Fibroblast of the aortic adventitia (primary cell): ENCODE data around the gene IGF1. TPM values are rescaled to one million over a fixed set of nuclear protein-coding genes. Genes with fewer than 3 reads are reported as not detected.

Source experiments
- DNase-seq: peaks from one replicate; pipeline ENCODE4 v3.0.0-alpha.2; 2010; ENCODE audit warnings: low read depth
- H3K4me3 ChIP-seq: 2 replicates; pipeline ENCODE4 v1.5.1; 2011; ENCODE audit warnings: low read depth, mild to moderate bottlenecking, control low read depth, low read length, moderate library complexity
- CTCF ChIP-seq: IDR thresholded peaks from 2 replicates; pipeline ENCODE4 v1.5.1; 2011; ENCODE audit warnings: mild to moderate bottlenecking, low read length, control low read depth, inconsistent platforms; ENCODE audit not compliant: insufficient read depth
- total RNA-seq: library from RNA; depleted of rRNA; stranded (reverse); fragments of >200 nt; gene quantifications from 2 replicates; pipeline ENCODE4 v1.2.3, GENCODE V29; 2012; ENCODE audit warnings: low replicate concordance

IGF1 gene
- total RNA-seq, 1 donor: 0.63 TPM

GRCh38 chr12:102379346-102380162 lies 100.8 kb downstream of the IGF1 start:
- TF ChIP-seq CTCF: no peak
- H3K4me3 ChIP-seq: no peak overlapping the region
- no peak for DNase-seq

DNA sequence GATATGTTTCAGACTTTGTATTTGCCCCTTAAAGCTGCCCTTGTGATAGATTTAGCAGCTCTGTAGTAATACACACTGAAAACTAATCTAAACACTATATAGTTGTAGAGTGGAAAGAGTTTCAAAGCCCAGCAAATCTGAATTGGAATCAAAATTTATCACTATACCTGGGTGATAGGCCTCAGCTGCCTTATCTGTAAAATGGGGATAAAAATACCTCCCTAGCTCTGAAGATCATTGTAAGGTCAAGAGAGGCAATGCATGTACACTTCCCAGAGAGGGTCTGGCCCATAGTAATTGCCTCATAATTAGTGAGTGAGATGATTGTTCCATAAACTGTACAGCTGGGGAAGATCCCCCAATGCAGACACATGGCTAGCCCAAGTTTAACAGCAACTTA lies 103.6 kb downstream of the IGF1 start:
- H3K4me3 ChIP-seq: no peak overlapping the region
- no peak for DNase-seq
- TF ChIP-seq CTCF: no peak

- DNase-seq: peak; percentile 23
- TF ChIP-seq CTCF: no peak
- no peak overlapping the region for H3K4me3 ChIP-seq
Observed at GRCh38 chr12:102376181-102376747, 104.1 kb downstream of the IGF1 start.

DNA sequence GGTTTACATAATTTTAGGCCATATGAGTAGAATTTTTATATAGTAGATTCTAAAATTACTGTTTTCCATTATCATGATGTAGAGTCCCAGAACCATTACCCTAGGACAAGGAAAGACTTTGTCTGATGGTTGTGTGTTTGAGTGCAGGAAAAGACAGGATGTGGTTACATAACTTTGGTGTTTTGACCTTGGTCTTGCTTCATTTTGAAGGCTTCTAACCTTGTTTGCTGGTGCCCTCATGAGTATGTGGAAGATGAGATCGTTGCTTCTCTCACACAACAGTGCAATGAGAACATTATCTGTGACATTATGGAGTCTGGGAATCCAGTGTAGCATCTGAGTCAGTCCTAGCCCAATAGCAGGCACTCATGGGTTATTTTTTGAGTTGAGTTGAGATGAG lies 106.2 kb downstream of the IGF1 start:
- H3K4me3 ChIP-seq: no peak overlapping the region
- DNase-seq: no peak
- no peak for TF ChIP-seq CTCF

DNA sequence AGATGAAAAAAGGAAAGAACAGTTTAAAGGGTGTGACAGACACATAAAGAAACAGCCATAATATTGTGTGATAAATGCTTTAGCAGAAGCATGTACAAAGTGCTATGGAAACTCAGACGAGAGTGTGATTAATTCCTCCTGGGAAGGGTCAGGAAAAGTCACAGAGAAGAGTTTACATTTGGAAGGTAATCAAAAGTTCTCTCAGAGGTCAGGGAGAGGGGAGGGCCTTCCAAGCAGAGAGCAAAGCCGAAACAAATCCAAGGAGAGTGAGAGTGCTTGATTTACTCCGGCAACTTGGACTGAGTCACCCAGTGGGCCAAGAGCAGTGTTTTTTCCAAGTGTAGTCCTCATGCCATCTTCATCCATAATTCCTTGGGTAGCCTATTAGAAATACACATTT lies 108.3 kb downstream of the IGF1 start:
- DNase-seq: no peak
- no peak for TF ChIP-seq CTCF
- no peak overlapping the region for H3K4me3 ChIP-seq

GRCh38 chr12:102371165-102371564 lies 109.2 kb downstream of the IGF1 start:
- no peak overlapping the region for H3K4me3 ChIP-seq
- no peak for DNase-seq
- no peak for TF ChIP-seq CTCF
